GM10266 (cell line): ENCODE data around the gene HADHA.
A peak's percentile ranks its signal among the peaks of the same experiment; 100 is the strongest.

Experiments used
- DNase-seq: peaks from one replicate; pipeline ENCODE4 v3.0.0; 2012; ENCODE audit errors: extremely low spot score
- CTCF ChIP-seq: IDR thresholded peaks from 2 replicates; pipeline ENCODE4 v1.5.1; 2012; ENCODE audit warnings: mild to moderate bottlenecking, low read depth; ENCODE audit not compliant: control insufficient read depth, insufficient read depth; ENCODE audit errors: missing control alignments

HADHA gene

GRCh38 chr2:26244309-26245230 is at the start of gene HADHA, which contains the start of gene HADHB:
Gene HADHA (minus strand): TSS chr2:26244632. CDS start chr2:26244596, 36 bp downstream.
Gene HADHB (plus strand): TSS chr2:26244939. CDS start chr2:26254255, 9,316 bp downstream.
- DNase-seq, result peak; percentile 81
- TF ChIP-seq CTCF, result peak; percentile 9

GRCh38 chr2:26292646-26293045 is 48.2 kb upstream of the HADHA start:
- no peak for TF ChIP-seq CTCF
- no peak for DNase-seq

- DNase-seq, result no peak
- TF ChIP-seq CTCF, result no peak
These were observed 45.6 kb upstream of the HADHA start for GRCh38 chr2:26290001-26290400.

GRCh38 chr2:26285931-26286330 is 41.5 kb upstream of the HADHA start:
- TF ChIP-seq CTCF, result no peak
- no peak for DNase-seq

- TF ChIP-seq CTCF, result no peak
- DNase-seq, result no peak
These were observed 39.7 kb upstream of the HADHA start for GRCh38 chr2:26284132-26284531.

- no peak for TF ChIP-seq CTCF
- DNase-seq, result no peak
These were observed 39.2 kb upstream of the HADHA start for GRCh38 chr2:26283606-26284005.

- no peak for DNase-seq
- no peak for TF ChIP-seq CTCF
These were observed 36.8 kb upstream of the HADHA start for GRCh38 chr2:26281226-26281625.
